NCI-H2107 treated with DMSO at 0.1 percent for 48 hours (cell line): Measurements from ENCODE around the gene MICU1.
A peak's percentile ranks its signal among the peaks of the same experiment; 100 is the strongest.
"Not testable (repeated sequence)": the region's sequence is repeated elsewhere in the genome, so short reads cannot be mapped to it uniquely, and the experiment has no call there.

ENCODE experiments used
- DNase-seq: peaks from one replicate; lab custom pipeline; 2025; ENCODE audit not compliant: unreplicated experiment; lab: John Stamatoyannopoulos, UW

The MICU1 gene

GRCh38 chr10:72625608-72626443 lies at the start of gene MICU1:
Gene MICU1, minus strand, starts transcription at chr10:72626079. Its CDS starts 59,286 bp downstream, at chr10:72566793.
- peak; percentile 69 for DNase-seq

- not testable (repeated sequence) for DNase-seq
Observed at GRCh38 chr10:72674174-72674573, 48.3 kb upstream of the MICU1 start.

DNA sequence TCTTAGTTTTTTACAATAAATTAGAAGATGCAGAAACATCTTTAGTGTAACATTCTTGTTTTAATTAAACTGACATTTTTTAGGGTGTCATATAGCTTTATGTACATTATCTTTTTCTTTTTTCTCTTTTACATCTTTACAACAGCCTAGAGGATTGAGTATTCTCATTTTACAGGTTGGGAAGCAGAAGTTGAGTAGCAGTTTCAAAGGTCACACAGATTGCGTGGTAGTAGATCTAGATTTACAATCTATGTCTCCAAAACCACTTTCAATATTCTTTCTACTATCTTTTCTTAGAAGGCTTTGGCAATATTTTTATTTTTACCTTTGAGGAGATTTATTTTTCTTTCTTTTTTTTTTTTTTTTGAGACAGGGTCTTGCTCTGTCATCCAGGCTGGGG lies 47.4 kb upstream of the MICU1 start:
- no peak for DNase-seq

- no peak for DNase-seq
Observed at GRCh38 chr10:72667207-72667864, 41.5 kb upstream of the MICU1 start.

DNA sequence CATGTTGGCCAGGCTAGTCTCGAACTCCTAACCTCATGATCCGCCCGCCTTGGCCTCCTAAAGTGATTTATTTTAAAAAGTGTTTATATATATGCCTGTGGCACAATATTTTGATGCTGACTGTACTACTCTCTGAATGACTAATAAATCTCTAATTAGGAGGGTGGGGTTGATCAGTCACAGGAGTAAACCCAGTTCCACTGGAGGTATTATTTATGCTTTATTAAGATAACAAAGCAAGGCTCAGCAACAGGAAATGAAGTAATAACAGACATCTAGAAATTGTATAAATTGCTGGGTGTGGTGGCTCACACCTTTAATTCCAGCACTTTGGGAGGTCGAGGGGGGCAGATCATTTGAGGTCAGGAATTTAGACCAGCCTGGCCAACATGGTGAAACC lies 40.0 kb upstream of the MICU1 start:
- DNase-seq: no peak

- DNase-seq: no peak
Observed at GRCh38 chr10:72663971-72664370, 38.1 kb upstream of the MICU1 start.

DNA sequence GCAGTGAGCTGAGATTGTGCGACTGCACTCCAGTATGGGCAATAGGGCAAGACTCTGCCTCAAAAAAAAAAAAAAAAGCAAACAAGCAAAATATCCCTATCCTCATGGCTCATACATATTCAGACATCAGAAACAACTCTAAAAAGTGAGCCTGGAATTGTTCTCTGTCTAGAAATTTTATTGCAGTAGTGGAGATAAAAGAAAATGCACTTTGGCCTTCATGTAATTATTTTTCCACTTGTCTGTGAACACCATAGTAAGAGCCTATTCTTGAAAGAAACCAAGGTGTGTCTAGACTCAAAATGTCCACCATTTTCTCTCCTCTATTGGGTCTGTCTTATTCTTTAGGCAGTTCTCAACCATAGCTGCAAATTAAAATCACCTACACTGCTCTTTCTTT lies 35.6 kb upstream of the MICU1 start:
- no peak for DNase-seq

DNA sequence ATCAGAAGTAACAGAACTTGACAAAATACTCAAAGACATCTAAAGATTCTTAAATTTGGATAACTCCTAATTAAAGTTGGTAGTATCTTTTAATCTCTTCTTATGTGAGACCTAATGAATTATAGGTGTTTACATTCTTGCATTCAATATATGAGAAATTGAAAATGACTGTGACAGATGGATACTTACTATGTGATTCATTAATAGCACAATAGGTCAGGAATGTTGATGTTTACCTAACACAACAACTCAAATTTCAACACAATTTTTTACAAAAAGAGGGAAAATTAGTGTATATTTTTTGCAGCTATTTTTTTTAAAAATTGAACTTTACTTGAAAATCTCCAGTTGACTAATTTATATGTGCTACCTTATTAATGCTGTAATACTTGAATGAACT lies 34.3 kb upstream of the MICU1 start:
- DNase-seq: no peak

- no peak for DNase-seq
Observed at GRCh38 chr10:72659694-72660093, 33.8 kb upstream of the MICU1 start.

DNA sequence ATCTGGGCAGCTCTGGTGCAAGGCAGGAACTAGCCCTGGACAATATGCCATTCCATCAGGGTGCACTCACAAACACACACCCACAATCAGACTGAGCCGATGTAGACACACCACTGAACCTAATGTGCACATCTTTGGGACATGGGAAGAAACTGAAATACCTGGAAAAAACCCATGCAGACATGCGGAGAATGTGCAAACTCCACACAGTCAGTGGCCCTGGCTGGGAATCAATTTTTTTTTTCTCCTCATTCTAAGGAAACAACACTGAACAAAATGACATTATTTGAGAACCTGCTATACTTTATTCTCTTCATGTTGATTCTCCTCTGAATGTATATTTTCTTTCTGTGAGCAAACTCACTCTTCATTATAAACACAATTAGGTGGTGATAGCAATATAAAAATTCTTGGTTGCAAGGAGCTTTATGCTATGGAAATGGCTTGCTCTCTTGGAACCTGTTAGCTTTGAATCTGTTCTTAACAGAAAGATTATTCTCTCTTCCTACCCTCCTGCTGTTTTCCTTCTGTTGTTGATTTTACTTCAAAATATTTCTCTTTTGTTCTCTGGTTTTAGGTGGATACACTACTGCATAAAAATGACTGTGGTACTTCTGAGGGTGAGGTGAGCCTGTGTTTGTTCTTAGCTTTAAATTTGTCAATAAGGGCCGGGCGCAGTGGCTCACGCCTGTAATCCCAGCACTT lies 33.0 kb upstream of the MICU1 start:
- no peak for DNase-seq

- no peak for DNase-seq
Observed at GRCh38 chr10:72654720-72655119, 28.8 kb upstream of the MICU1 start.

- DNase-seq: no peak
Observed at GRCh38 chr10:72653383-72654096, 27.7 kb upstream of the MICU1 start.

DNA sequence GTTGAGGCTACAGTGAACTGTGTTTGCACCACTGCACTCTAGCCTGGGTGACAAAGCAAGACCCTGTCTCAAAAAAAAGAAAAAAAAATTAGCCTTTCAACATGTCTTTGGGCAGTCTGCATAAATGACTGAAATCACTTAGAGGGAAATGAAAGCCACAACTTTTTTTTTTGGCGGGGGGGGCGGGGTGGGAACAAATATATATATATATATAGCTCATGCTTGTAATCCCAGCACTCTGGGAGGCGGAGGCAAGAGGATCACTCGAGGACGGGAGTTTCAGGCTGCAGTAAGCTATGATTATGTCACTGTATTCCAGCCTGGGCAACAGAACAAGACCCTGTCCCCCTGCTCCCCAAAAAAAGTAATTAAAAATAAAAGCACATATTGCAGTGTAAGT lies 23.4 kb upstream of the MICU1 start:
- no peak for DNase-seq

DNA sequence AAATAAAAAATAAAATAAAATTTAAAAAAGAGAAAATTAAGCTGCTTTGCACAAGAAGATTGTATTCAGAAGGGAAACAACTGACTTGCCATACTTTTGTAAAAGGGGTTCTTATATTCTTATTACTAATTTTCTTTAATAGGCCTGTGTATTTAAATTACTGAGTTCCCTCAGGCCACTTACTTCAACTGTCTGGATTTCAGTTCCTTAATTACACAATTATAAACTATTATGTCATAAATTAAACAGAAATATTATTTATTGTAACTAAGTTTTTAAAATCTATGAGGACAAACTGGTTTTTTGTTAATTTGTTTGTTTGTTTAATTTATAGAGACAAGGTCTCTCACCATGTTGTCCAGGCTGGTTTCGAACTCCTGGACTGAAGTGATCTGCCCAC lies 22.4 kb upstream of the MICU1 start:
- DNase-seq: no peak

- DNase-seq: not testable (repeated sequence)
Observed at GRCh38 chr10:72646971-72647370, 21.1 kb upstream of the MICU1 start.

DNA sequence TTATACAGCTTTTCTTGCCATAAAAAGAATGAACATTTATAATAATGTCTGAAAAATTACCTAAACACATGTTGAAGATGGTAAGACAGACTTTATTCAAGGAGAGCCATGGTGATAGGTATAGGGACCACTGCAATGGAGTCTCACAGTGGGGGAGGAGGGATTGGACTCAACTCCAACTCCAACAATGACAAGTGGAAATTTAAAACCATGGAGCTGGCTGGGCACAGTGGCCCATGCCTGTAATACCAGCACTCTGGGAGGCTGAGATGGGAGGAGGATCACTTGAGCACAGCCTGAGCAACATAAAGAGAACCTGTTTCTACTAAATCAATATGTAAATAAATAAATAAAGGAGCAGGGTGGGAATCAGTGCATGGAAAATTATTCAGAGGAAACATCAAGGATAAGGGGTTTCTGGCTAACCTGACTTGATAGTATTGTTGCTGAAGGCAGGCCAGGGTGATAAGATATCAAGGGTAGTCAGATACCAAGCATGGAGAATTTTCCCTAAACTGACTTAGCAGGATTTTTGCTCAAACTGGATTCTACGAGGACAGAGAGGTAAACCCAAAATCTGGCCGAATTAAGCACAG lies 19.5 kb upstream of the MICU1 start:
- peak; percentile 7 for DNase-seq

DNA sequence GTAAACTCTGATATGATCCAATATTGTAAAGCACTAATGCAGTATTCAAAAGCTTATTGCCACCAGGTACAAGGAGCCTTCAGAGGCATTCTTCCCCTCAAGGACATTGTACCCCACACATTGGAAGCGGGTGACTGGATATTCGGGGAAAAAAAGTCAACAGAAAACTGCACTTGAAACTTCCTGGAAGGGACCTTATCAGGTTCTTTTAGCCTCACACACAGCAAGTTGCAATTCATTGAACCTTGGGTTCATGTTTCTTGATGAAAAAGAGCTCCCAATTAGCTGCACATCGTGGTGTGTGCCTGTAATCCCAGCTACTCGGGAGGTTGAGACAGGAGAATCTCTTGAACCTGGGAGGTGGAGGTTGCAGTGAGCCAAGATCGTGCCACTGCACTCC lies 16.4 kb upstream of the MICU1 start:
- no peak for DNase-seq

GRCh38 chr10:72639441-72639873 lies 13.6 kb upstream of the MICU1 start:
- no peak for DNase-seq

GRCh38 chr10:72638586-72639440 lies 12.9 kb upstream of the MICU1 start:
- DNase-seq: peak; percentile 22

- no peak for DNase-seq
Observed at GRCh38 chr10:72637398-72637857, 11.5 kb upstream of the MICU1 start.
